GM21717 (cell line): Measurements from ENCODE around the gene KLHDC3.

ENCODE experiments used
- ATAC-seq: cut with Tn5 transposase; IDR thresholded peaks from one replicate; pipeline ENCODE4 v1.9.1; 2021; ENCODE audit warnings: mild to moderate bottlenecking, moderate library complexity; ENCODE audit not compliant: unreplicated experiment

Gene KLHDC3, protein sequence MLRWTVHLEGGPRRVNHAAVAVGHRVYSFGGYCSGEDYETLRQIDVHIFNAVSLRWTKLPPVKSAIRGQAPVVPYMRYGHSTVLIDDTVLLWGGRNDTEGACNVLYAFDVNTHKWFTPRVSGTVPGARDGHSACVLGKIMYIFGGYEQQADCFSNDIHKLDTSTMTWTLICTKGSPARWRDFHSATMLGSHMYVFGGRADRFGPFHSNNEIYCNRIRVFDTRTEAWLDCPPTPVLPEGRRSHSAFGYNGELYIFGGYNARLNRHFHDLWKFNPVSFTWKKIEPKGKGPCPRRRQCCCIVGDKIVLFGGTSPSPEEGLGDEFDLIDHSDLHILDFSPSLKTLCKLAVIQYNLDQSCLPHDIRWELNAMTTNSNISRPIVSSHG

GRCh38 chr6:43013843-43014433 lies at the start of gene KLHDC3, which contains the start of gene MEA1:
TSS of gene KLHDC3 (plus strand) at chr6:43014249. CDS start at chr6:43017193, 2,944 bp downstream.
TSS of gene MEA1 (minus strand) at chr6:43013946. CDS start at chr6:43013813, 133 bp downstream.
- ATAC-seq, result peak; percentile 82

DNA sequence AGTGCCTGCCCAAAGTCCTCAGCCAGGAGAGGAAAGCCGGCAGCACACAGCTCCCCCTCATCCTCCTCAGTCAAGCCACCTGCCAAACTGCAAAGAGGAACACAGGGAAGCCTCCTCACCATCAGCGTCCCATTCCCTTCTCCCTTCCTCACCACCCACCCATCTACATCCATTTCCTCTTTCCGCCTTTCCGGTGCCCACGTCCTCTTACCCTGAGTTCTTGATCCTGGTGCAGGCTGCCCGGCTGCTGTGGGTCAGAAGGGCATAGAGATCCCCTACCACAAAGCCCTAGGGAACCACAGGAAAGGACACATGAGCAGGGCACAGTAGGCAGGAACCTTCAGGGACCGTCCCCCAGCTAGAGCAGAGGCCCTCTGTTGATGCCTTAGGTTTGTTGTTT lies 47.5 kb upstream of the KLHDC3 start:
- ATAC-seq, result no peak

DNA sequence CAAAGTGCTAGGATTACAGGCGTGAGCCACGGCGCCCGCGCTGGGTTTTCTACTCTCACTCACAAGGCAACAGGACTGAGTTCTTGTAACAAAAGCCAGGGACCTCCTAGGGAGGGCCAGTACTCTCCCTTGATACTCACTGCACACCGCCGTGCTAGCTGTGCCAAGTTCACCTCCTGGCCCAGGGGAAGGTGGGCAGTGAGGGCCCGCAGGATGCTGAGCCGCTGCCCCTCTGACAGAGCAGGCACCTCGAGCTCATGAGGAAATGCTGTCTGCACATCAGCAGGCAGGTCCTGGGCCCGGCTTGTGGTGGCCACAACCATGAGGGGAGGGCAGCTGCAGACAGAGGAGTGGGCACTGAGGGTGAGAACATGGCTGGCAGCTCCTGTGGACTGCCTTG lies 46.8 kb upstream of the KLHDC3 start:
- no peak for ATAC-seq

DNA sequence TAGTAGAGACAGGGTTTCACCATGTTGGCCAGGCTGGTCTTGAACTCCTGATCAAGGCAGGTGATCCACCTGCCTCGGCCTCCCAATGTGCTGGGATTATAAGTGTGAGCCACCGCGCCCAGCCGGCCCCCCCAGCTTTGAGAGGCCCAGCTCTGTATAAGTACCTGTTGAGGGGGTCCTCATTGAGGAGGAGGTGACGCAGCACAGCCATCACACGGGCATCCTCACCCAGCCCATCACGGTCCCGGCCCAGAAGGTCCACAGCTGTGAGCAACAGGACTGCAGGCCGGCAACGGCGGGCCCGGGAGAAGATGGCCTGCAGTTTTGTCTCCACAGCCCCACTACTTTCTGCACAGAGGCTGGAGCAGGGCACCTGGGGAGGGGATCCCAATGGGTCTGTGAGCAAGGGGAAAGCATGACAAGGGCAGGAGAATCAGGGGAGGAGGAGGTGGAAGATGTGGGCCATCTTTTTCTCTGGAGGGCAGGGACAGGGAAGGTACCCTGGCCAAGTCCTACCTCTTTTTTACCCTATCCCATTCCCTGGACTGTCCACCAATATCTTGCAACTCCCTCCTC lies 45.8 kb upstream of the KLHDC3 start:
- no peak for ATAC-seq

DNA sequence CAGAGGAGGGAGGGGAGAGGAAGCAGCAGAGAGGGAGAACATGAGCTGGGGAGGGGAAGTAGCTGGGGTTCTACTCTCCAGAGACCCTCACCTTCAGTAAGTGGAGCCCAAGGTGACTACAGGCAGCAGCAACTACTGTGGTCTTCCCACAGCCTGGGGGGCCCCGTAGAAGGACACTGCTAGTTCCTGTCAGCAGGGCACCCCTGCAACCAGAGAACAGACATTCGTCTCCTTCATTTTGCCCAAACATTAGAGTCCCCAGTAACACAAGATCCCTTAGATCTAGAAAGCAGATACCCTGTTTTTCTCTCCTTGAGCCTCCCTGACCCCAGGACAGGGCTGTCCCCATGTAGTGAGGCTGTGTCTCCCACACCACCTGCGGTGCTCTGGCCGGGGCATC lies 45.3 kb upstream of the KLHDC3 start:
- no peak for ATAC-seq

DNA sequence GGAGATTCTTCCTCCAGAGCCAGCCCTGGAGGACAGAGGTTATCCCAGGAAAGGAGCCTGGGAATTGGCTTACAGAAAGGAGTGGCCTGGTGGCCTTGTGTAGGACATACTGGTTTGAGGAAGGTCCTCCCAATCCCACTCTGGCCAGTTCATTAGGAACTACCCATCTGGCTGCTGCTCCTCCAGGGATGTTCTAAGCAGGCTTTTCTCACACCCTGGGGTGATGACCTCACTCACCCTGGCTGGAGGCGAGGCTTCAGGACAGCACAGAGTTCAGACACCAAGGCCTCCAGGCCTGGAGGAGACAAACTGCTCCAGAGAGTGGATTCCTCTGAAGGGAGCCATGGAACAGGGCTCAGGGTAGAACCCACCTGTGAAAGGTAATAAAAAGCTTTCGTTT lies 44.6 kb upstream of the KLHDC3 start:
- ATAC-seq, result no peak

GRCh38 chr6:42969934-42970333 lies 44.1 kb upstream of the KLHDC3 start:
- no peak for ATAC-seq

GRCh38 chr6:42970871-42971612 lies 43.0 kb upstream of the KLHDC3 start:
- ATAC-seq, result no peak

DNA sequence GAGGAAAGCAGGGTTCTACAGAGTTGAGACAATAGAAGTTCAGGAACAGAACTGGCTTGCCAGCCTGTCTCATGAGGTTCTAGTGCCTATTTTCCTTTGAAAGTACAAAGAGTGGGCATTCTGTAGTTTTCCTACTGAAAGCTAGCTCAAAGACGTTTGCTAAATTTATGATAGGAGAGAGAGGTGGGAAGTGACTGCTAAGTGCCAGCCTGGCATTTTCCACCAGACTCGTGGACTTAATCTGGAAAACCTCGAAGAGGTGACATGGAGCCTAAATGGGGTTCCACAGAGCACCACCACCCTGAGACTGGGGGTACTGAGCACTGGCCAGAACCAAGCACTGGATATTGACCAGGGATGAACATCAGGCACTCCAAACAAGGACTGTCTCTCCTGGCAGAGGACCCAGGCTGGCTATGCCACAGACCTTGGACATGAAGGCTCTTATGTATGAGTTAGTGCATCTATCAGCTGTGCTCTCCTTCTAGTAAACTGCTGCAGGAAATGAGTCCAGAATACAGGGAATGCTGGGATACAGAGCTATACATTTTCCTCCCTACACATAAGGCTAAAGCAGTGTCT lies 42.2 kb upstream of the KLHDC3 start:
- ATAC-seq, result no peak

DNA sequence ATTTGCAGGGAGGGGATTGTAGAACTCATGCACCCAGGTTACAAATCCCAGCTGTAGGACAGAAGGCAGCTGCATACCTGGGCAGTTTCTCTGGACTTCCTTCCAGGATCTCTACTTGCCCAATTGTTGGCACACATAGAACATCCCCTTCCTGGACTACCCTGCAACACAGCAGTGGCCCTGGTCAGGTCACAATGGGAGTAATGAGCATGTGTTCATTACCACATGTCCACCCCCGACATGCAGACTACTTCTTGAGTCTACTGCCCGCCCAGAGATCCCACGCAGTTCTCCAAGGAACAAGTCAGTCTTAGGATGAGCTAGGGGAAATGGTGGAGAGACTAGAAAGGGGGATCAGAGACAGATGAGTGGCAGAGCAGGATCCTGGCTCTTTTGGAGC lies 40.1 kb upstream of the KLHDC3 start:
- no peak for ATAC-seq

DNA sequence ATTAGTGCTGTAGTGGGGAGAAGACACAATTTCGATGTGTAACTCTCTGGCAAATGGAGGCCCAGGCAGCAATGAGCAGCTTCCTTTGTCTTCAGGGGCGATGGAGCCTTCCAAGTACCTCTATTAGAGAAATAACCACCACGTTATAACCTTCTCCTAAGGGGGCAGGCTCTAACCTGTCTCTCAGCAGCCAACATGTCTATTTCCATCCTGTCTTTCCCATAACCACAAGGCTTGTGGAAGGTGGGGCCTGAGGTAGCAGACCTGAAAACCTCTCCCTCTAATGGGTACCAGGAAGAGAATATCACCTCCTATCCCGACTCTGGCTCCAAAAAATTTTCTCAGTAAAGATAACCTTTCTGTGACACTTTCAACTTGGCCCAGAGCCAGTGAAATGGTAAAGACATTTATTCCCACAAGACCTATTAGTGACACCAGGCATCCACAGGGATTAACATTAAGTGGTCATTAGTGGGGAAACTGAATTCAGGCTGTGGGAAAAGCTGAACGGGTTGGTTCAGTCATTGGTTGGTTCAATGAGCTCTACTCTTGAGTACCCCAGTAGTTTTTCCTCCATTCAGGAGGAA lies 39.0 kb upstream of the KLHDC3 start:
- no peak for ATAC-seq

DNA sequence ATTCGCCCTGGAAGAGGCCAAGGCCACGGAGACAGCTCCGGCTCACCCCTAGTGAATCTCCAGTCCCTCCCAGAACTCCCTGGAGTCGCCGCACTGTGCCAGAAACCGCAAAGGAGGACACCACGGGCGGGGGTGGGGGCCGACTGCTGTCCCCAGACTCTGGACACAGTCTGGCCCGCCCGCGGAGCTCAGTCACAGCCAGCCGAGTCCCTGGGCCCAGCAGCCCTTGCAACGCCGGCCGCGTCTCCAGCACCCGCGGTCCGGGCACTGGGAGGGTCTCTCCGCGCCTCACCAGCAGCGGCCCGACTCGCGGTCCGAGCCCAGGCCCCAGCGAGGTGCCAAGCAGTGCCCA lies 35.6 kb upstream of the KLHDC3 start:
- no peak for ATAC-seq

GRCh38 chr6:42978839-42979522 lies 35.1 kb upstream of the KLHDC3 start, which contains the start of gene PEX6:
TSS of gene PEX6 (minus strand) at chr6:42979181. CDS start at chr6:42979150, 31 bp downstream.
- peak; percentile 88 for ATAC-seq

DNA sequence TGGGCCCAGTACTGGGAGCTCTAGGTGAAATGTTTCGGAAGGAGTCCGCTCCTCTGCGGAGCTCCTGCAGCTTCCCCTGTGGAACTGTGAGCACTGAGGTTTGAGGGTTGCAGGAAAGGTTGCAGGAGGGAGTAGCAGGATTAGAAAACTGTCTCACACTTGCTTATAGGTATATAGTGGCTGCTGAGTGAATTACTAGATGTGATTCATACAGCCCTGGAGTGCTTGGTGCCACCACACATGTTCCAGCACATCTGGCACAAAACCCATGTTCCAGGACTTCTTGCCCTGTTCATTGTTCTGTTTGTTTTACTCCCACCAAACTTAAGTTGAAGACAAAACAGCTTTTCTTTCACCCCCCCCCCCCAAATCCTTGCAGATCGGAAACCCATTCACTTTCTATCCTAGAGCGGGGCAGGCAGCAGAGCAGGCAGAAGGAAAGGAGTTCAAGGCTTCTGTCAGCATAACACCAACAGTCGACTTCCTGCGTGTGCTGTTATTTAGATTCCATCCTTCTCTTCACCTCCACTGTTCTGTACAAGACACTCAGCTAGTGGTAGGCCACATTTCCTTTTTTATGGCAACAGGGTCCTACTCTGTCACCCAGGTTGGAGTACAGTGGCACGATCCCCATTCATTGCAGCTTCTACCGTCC lies 34.4 kb upstream of the KLHDC3 start:
- no peak for ATAC-seq

DNA sequence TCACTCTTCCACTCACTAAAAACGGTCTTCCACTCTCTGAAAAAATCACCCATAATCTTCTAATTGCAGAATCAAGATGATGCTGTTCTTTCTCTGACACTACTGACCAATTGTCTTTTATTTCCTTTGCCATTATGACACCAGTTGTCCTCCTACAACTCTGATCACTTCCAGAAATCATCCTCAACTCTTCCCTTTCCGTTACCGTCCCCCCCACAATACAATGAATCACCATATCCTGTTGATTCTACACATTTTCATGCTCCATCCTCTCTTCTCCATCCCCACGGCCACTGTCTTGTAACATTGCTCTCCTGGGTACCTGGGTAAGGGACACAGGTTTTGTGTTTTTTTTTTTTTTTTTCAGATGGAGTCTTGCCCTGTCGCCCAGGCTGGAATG lies 32.2 kb upstream of the KLHDC3 start:
- ATAC-seq, result no peak

GRCh38 chr6:42984001-42984923 lies 29.8 kb upstream of the KLHDC3 start, which contains the start of gene PPP2R5D:
TSS of gene PPP2R5D (plus strand) at chr6:42984570. CDS start at chr6:42984678, 108 bp downstream.
- ATAC-seq, result peak; percentile 89

DNA sequence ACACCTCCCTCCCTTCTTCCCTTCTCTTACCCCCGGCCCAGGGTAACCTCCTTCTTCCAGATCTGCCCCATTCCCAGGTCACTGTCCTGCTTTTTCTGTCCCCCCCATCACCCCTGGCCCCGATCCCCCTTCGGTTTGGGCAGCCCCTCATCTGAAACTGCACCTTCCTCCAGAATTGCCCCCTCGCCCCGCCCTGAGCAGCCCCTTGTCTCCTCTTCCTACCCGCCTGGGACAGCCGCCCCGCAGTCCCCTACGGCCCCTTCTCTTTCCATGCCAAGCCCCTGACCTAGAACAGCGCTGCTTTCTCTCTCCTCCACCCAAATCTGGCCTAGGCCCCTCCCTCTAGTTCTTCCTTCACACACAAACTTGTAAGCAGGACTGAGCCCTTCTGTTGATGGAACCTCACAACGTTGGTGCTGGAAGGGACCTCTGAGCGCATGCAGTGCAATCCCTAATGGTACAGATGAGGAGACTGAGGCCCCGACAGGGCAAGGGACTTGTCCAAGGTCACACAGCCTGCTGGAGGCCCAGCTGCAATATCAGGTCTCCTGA lies 29.0 kb upstream of the KLHDC3 start:
- ATAC-seq, result no peak
